ENCODE measurements around the gene HOXB13.

Gene HOXB13

DNA sequence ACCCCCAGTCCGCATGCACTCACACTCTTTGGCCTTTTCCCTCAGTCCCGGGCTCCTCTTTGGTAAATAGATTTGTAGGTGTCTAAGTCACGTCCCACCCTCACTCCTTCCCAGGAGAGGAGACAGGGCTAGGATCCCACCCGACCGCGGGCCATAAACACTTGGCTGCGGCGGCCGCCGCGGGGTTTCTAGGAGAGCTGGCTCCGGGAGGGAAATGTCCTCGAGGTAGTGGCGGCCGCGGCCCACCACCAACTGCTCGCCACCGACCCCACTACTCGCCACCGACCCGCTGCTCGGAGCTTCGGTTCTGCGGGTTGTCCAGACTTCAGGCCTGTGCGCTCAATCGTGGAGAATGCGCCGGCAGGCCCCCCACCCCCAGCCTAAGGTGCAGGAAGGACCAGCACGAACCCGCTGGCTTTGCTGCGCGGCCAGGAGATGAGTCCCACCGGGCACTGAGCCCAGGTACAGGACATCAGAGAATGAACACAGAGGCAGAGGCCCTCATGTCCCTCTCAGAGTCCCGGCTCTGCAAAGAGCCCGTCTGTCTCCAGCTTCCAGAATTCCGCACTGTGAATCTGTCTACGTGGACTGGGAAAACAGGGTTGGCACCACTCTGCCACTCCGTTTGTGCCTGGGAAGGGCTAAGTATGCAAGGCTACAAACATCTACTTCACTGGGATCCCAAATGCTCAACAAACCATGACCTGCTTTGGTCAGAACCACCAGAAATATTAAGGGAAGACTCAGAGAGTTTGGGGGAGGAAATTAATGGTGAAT, 3.1 kb downstream of the HOXB13 start:
- Histone ChIP-seq H3F3A (ENCODE audit: low read depth) (no peaks in the 10 kb centered on the region), H3K4me2 (ENCODE audit: low read depth, low read length, poor library complexity, severe bottlenecking) (no peak overlapping the region), H3K27me3 (ENCODE audit: insufficient read depth, low read length, poor library complexity, severe bottlenecking) (no peaks in the 10 kb centered on the region), H3K9me3 (ENCODE audit: insufficient read depth, low read depth, low read length) (no peaks in the 10 kb centered on the region), H2AFZ (ENCODE audit: low read length) (no peak overlapping the region), H4K20me1 (ENCODE audit: insufficient read depth, low read length, poor library complexity, severe bottlenecking) (no peaks in the 10 kb centered on the region), H3K9ac (ENCODE audit: low read depth, low read length, poor library complexity, severe bottlenecking) (no peak overlapping the region), H3K9me2 (replicated peaks; ENCODE audit: low read depth, low read length) (no peaks in the 10 kb centered on the region), H3K4me3 (ENCODE audit: low read length, poor library complexity, severe bottlenecking) (no peak overlapping the region), H3K36me3 (ENCODE audit: insufficient read depth, low read length) (no peaks in the 10 kb centered on the region), H3K79me2 (ENCODE audit: insufficient read depth, low read length) (no peaks in the 10 kb centered on the region), H3K4me1 (ENCODE audit: insufficient read depth, low read length, poor library complexity, severe bottlenecking) (no peaks in the 10 kb centered on the region)
- TF ChIP-seq EZH2phosphoT487 (IDR thresholded peaks at IDR 0.05; ENCODE audit: borderline replicate concordance): no peak
- TF ChIP-seq CTCF (conservative IDR thresholded peaks at IDR 0.05; ENCODE audit: low read length): no peak

DNA sequence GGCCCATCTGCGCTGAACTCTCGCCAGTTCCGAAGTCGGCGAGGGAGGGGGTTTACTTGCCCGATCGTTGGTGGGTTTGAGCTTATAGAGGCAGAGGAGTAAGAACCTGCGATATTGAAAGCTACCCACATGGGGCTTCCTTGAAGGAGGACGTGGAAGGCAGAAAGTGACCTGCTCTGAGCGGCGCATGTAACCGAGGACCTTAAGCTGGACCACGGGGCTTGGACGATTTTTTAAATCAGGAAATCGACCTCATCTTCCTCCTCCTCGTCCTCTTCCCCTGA, 3.6 kb downstream of the HOXB13 start:
- no peaks in the 10 kb centered on the region for H3K79me2 ChIP-seq (ENCODE audit: insufficient read depth, low read length)
- TF ChIP-seq EZH2phosphoT487 (IDR thresholded peaks at IDR 0.05; ENCODE audit: borderline replicate concordance) (no peak), CTCF (conservative IDR thresholded peaks at IDR 0.05; ENCODE audit: low read length) (no peak)
- no peaks in the 10 kb centered on the region for H4K20me1 ChIP-seq (ENCODE audit: insufficient read depth, low read length, poor library complexity, severe bottlenecking)
- H3K4me1 ChIP-seq (ENCODE audit: insufficient read depth, low read length, poor library complexity, severe bottlenecking): no peaks in the 10 kb centered on the region
- H3K9me2 ChIP-seq (replicated peaks; ENCODE audit: low read depth, low read length): no peaks in the 10 kb centered on the region
- H3K4me2 ChIP-seq (ENCODE audit: low read depth, low read length, poor library complexity, severe bottlenecking): no peak overlapping the region
- no peaks in the 10 kb centered on the region for H3K27me3 ChIP-seq (ENCODE audit: insufficient read depth, low read length, poor library complexity, severe bottlenecking)
- H3K9ac ChIP-seq (ENCODE audit: low read depth, low read length, poor library complexity, severe bottlenecking): no peak overlapping the region
- no peaks in the 10 kb centered on the region for H3F3A ChIP-seq (ENCODE audit: low read depth)
- no peak overlapping the region for H3K4me3 ChIP-seq (ENCODE audit: low read length, poor library complexity, severe bottlenecking)
- H3K9me3 ChIP-seq (ENCODE audit: insufficient read depth, low read depth, low read length): no peaks in the 10 kb centered on the region
- no peak overlapping the region for H2AFZ ChIP-seq (ENCODE audit: low read length)
- H3K36me3 ChIP-seq (ENCODE audit: insufficient read depth, low read length): no peaks in the 10 kb centered on the region

DNA sequence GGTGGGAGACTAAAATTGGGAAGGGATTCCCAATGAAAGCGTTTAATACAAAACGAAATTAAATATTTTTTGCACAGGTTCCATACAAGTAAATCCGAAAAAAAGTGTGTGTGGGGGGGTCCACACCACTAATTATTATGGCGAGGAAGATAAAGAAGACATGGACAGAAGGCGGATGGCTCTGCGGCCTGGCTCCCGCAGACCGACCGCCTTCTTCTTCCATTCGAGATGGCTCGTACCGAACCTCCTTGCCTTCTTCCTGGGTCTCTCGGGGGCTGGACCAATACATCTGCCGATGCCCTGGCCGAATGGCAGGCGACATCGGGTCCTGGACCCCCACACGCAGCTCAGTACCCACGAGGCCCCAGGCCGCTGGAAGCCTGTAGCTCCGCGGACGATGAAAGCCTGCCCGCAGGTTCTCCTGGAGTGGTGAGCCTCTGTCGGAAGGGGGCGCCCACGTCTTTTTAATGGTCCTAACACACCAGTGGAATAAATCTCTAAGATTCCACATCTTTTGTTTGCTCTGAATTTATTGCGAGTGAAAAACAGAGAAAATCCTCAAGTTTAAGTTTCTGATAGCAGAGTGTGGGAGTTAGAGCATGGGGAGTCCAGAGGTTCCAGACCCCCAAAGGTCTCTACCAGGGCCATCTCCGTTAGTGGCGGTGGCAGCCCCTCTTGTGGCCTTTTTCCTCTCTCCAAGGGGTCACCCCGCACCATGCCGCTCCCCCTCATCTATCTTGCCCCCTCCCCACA, 4.1 kb downstream of the HOXB13 start:
- H3K9me2 ChIP-seq (replicated peaks; ENCODE audit: low read depth, low read length): no peaks in the 10 kb centered on the region
- no peaks in the 10 kb centered on the region for H3K27me3 ChIP-seq (ENCODE audit: insufficient read depth, low read length, poor library complexity, severe bottlenecking)
- TF ChIP-seq EZH2phosphoT487 (IDR thresholded peaks at IDR 0.05; ENCODE audit: borderline replicate concordance): no peak
- TF ChIP-seq CTCF (conservative IDR thresholded peaks at IDR 0.05; ENCODE audit: low read length): peak; percentile 83
- H3K9ac ChIP-seq (ENCODE audit: low read depth, low read length, poor library complexity, severe bottlenecking): no peak overlapping the region
- H4K20me1 ChIP-seq (ENCODE audit: insufficient read depth, low read length, poor library complexity, severe bottlenecking): no peaks in the 10 kb centered on the region
- H3K79me2 ChIP-seq (ENCODE audit: insufficient read depth, low read length): no peaks in the 10 kb centered on the region
- no peak overlapping the region for H2AFZ ChIP-seq (ENCODE audit: low read length)
- H3K36me3 ChIP-seq (ENCODE audit: insufficient read depth, low read length): no peaks in the 10 kb centered on the region
- no peak overlapping the region for H3K4me3 ChIP-seq (ENCODE audit: low read length, poor library complexity, severe bottlenecking)
- no peaks in the 10 kb centered on the region for H3K9me3 ChIP-seq (ENCODE audit: insufficient read depth, low read depth, low read length)
- no peaks in the 10 kb centered on the region for H3K4me1 ChIP-seq (ENCODE audit: insufficient read depth, low read length, poor library complexity, severe bottlenecking)
- H3K4me2 ChIP-seq (ENCODE audit: low read depth, low read length, poor library complexity, severe bottlenecking): no peak overlapping the region
- no peaks in the 10 kb centered on the region for H3F3A ChIP-seq (ENCODE audit: low read depth)

All from Loucy (cell line).